A673 (cell line): ENCODE results near the gene HIGD1A. TPM values are rescaled to one million over a fixed set of nuclear protein-coding genes. Genes with fewer than 3 reads are reported as not detected.

ENCODE experiments used
- BruUV-seq: library from RNA; stranded (reverse); fragments of 400-500 nt; replicated peaks from 2 replicates; lab custom pipeline; 2021; lab: Mats Ljungman, UMichigan
- CTCF ChIA-PET: fragments of 300-600 bp; sonication (Branson Sonifier 250); formaldehyde crosslinking; loops from one replicate; lab custom pipeline; 2022; ENCODE audit warnings: antibody characterized with exemption; lab: Charles Lee
- POLR2A ChIA-PET: fragments of 300-600 bp; sonication (Branson Sonifier 250); formaldehyde crosslinking; loops from one replicate; lab custom pipeline; 2022; ENCODE audit warnings: antibody characterized with exemption; ENCODE audit not compliant: low non-redundant PET; lab: Charles Lee
- DNase-seq: peaks from one replicate; pipeline ENCODE4 v3.0.0-alpha.2; 2015; ENCODE audit warnings: low spot score
- H3K27ac ChIP-seq: fragments of 200-600 bp; sonication (generic); 2 replicates; pipeline ENCODE4 v1.5.1; 2016; ENCODE audit warnings: mixed run types, low read depth, mild to moderate bottlenecking, mixed read lengths, antibody characterized with exemption, low read length; ENCODE audit not compliant: poor library complexity, severe bottlenecking
- H3K27me3 ChIP-seq: fragments of 200-600 bp; sonication (generic); replicated peaks from 2 replicates; pipeline ENCODE4 v1.6.1; 2017; ENCODE audit warnings: mixed run types, low read depth, mild to moderate bottlenecking, mixed read lengths, antibody characterized with exemption, low read length; ENCODE audit not compliant: insufficient read depth, poor library complexity
- H3K36me3 ChIP-seq: fragments of 200-600 bp; sonication (generic); 2 replicates; pipeline ENCODE4 v1.6.1; 2016; ENCODE audit warnings: mixed run types, mild to moderate bottlenecking, mixed read lengths, antibody characterized with exemption, low read length; ENCODE audit not compliant: insufficient read depth, poor library complexity, severe bottlenecking
- H3K4me1 ChIP-seq: fragments of 200-600 bp; sonication (generic); 2 replicates; pipeline ENCODE4 v1.6.1; 2017; ENCODE audit warnings: mixed run types, mild to moderate bottlenecking, mixed read lengths, antibody characterized with exemption, low read length; ENCODE audit not compliant: insufficient read depth, poor library complexity, severe bottlenecking
- H3K4me3 ChIP-seq: fragments of 200-600 bp; sonication (generic); 2 replicates; pipeline ENCODE4 v1.5.1; 2016; ENCODE audit warnings: low read depth, mixed run types, mild to moderate bottlenecking, mixed read lengths, low read length; ENCODE audit not compliant: poor library complexity, severe bottlenecking
- H3K9me3 ChIP-seq: fragments of 200-600 bp; sonication (generic); 2 replicates; pipeline ENCODE4 v1.6.1; 2016; ENCODE audit warnings: mixed run types, low read depth, mild to moderate bottlenecking, mixed read lengths, antibody characterized with exemption, low read length; ENCODE audit not compliant: poor library complexity, severe bottlenecking
- EZH2 ChIP-seq: fragments of 200-600 bp; sonication (generic); IDR thresholded peaks from 2 replicates; pipeline ENCODE4 v1.6.1; 2017; ENCODE audit warnings: borderline replicate concordance, low read depth, mild to moderate bottlenecking, mixed read lengths, antibody characterized with exemption, low read length; ENCODE audit not compliant: poor library complexity, severe bottlenecking
- intact Hi-C: fragments of 100-400 bp; cut with micrococcal nuclease; formaldehyde crosslinking; loops from one replicate; pipeline ENCODE4 v1.10.0; 2022; ENCODE audit not compliant: unreplicated experiment
- total RNA-seq: library from RNA; stranded (reverse); gene quantifications from 2 replicates; pipeline ENCODE4 v1.2.3, GENCODE V29; 2021
- TF ChIP-seq, protein P1 (sequence below): fragments of 300-800, 200-600 bp; sonication (generic); conservative IDR thresholded peaks from 2 replicates; pipeline ENCODE4 v1.5.1; 2017; ENCODE audit warnings: low read depth, mild to moderate bottlenecking, antibody characterized with exemption, low read length, moderate library complexity, mixed read lengths

Gene HIGD1A
- total RNA-seq, 1 experiment from 2014 or later, result 50.6 TPM

DNA sequence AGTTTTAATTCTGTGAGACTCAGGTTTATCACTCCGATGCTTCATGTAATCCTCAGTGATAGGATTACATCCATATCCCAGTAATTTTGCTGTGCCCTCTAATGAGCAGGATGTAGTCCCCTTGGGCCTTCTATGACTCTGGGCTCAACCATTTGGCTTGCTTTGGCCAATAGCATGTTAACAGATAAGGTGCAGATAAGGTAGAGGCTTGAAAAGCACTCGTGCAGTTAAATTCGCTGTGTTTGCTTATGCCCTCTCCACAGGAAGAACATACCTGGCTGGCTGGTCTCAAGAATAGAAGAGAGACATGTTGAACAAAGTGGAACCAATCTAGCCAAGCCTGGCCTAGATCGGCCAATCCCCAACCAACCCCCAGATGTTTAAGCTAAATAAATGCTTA lies 51.3 kb downstream of the HIGD1A start:
- intact Hi-C loops, result no loop called here
- Histone ChIP-seq H3K4me3 (no peak overlapping the region), H3K4me1 (peaks cover 3% of the 10 kb centered on the region), H3K36me3 (no peaks in the 10 kb centered on the region), H3K27me3 (no peaks in the 10 kb centered on the region), H3K27ac (no peak overlapping the region), H3K9me3 (no peaks in the 10 kb centered on the region)
- no peak for DNase-seq
- BruUV-seq, result no TSS peak
- no peak for TF ChIP-seq EZH2
- TF ChIP-seq, protein P1, sequence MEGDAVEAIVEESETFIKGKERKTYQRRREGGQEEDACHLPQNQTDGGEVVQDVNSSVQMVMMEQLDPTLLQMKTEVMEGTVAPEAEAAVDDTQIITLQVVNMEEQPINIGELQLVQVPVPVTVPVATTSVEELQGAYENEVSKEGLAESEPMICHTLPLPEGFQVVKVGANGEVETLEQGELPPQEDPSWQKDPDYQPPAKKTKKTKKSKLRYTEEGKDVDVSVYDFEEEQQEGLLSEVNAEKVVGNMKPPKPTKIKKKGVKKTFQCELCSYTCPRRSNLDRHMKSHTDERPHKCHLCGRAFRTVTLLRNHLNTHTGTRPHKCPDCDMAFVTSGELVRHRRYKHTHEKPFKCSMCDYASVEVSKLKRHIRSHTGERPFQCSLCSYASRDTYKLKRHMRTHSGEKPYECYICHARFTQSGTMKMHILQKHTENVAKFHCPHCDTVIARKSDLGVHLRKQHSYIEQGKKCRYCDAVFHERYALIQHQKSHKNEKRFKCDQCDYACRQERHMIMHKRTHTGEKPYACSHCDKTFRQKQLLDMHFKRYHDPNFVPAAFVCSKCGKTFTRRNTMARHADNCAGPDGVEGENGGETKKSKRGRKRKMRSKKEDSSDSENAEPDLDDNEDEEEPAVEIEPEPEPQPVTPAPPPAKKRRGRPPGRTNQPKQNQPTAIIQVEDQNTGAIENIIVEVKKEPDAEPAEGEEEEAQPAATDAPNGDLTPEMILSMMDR, result no peak
- POLR2A ChIA-PET, result no interaction called here
- CTCF ChIA-PET, result no interaction called here

DNA sequence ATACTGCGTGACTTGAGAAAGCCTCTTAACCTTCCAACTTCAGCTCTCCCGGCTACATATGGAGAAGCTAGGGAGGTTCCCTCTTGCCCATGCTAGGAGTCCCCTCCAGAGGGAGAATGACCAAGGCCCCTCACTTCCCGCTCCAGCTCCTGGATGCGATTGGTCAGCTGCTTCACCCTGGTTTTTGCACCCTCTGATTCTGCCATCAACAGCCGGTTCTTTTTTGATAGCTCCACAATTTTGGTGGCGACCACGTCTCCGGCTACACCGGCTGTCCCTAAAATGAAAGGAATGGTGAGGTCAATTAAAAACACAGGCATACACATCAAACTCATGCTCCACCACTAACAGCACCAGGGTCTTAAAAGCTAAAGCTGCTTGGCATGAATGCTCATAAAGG lies 51.8 kb downstream of the HIGD1A start:
- ChIA-PET POLR2A (no interaction called here), CTCF (no interaction called here)
- Histone ChIP-seq H3K27me3 (no peaks in the 10 kb centered on the region), H3K9me3 (no peaks in the 10 kb centered on the region), H3K4me3 (no peak overlapping the region), H3K4me1 (peaks cover 6% of the 10 kb centered on the region), H3K36me3 (no peaks in the 10 kb centered on the region), H3K27ac (no peak overlapping the region)
- intact Hi-C loops, result no loop called here
- no peak for DNase-seq
- TF ChIP-seq, protein P1, result no peak
- TF ChIP-seq EZH2, result no peak
- BruUV-seq, result no TSS peak

DNA sequence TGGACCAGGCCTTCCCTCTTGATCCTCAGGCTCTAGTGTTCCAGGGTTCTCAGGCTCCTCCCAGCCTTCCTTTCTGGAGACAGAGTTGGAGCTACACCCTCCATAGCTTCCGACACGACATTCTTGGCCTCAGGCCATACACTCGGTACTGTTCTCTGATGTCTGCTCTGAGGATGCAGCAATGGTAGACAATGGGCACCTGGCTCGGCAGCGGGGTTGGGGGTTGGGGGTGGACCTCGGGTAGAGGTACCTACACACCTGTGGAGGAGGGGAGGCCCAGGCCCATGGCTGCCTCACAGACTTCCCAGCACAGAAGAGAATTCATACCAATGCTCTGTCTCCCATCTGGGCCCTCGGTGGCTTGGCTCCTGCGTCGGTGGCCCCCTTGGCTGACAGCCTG lies 52.7 kb downstream of the HIGD1A start:
- no peaks in the 10 kb centered on the region for H3K9me3 ChIP-seq
- no peak for DNase-seq
- no peak for TF ChIP-seq EZH2
- TF ChIP-seq, protein P1, result no peak
- intact Hi-C loops, result no loop called here
- no peaks in the 10 kb centered on the region for H3K27me3 ChIP-seq
- ChIA-PET POLR2A (no interaction called here), CTCF (no interaction called here)
- H3K27ac ChIP-seq, result no peak overlapping the region
- BruUV-seq, result no TSS peak
- H3K4me3 ChIP-seq, result no peak overlapping the region
- H3K36me3 ChIP-seq, result no peaks in the 10 kb centered on the region
- peaks cover 6% of the 10 kb centered on the region for H3K4me1 ChIP-seq
